Colonic mucosa (tissue), 4 donors: ENCODE data around the gene EP400. TPM values are rescaled to one million over a fixed set of nuclear protein-coding genes. Genes with fewer than 3 reads are reported as not detected.

Experiments used
- DNase-seq: peaks from one replicate; pipeline ENCODE4 v3.0.0-alpha.2; 2020
- H3K27ac ChIP-seq: fragments of 200-600 bp; one replicate; pipeline ENCODE4 v1.8.0; 2021
- H3K27me3 ChIP-seq: fragments of 200-600 bp; one replicate; pipeline ENCODE4 v1.8.0; 2021
- H3K36me3 ChIP-seq: fragments of 200-600 bp; one replicate; pipeline ENCODE4 v1.8.0; 2021
- H3K4me1 ChIP-seq: fragments of 200-600 bp; one replicate; pipeline ENCODE4 v1.8.0; 2021; ENCODE audit warnings: mild to moderate bottlenecking
- H3K4me3 ChIP-seq: fragments of 200-600 bp; one replicate; pipeline ENCODE4 v1.8.0; 2021
- H3K9ac ChIP-seq, 2 donors: one replicate each; pipeline ENCODE4 v1.7.0; 2013; ENCODE audit warnings: control low read depth in 2 of 2, low read depth in 2 of 2, low read length in 2 of 2
- H3K9me3 ChIP-seq: fragments of 200-600 bp; one replicate; pipeline ENCODE4 v1.8.0; 2021
- intact Hi-C: fragments of 100-400 bp; cut with DNase I; formaldehyde crosslinking; loops from one replicate; pipeline ENCODE4 v1.14.1; 2022
- total RNA-seq, 2 donors: library from RNA; stranded (reverse); fragmentation: NEBNext Ultra II Directional in 1 of 2; extraction: Animal tissue kit (Norgen Biotek cat#: 25700) in 1 of 2; gene quantifications; one replicate each; pipeline ENCODE4 v1.2.1, GENCODE V29; 2021
- TF ChIP-seq, protein P1 (sequence below): fragments of 200-600 bp; IDR thresholded peaks from one replicate; pipeline ENCODE4 v1.8.0; 2022; ENCODE audit warnings: antibody characterized with exemption, mild to moderate bottlenecking
- donor health status: healthy.
- donor health status: DM: no; HTN: no; CAD: no.
- donor health status: DM: no; HTN: no; CAD: no.

The EP400 gene
- total RNA-seq, 2 donors from 2014 or later, result 23.3 to 39.0 TPM

DNA sequence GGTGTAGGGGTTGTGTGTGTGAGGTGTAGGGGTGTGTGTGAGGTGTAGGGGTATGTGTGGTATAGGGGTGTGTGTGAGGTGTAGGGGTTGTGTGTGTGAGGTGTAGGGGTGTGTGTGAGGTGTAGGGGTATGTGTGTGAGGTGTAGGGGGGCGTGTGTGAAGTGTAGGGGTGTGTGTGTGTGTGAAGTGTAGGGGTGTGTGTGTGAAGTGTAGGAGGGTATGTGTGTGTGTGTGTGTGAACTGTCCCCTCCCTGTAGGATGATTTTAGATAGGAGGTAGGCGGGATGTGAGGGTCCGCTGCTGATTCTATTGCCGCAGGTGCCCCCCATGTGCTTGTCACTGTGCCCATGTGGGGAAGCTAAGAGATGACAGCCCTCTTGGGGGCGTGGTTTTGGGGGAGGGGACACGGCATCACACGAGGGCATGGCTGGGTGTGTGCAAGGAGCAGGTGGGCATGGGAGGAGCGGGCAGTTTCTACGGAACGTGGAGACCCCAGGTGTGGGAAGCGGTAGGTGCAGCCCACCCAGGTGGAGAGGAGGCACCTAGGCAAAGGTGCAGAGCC is 105.9 kb downstream of the EP400 start:
- Histone ChIP-seq H3K27me3 (no peaks in the 10 kb centered on the region), H3K4me3 (no peak overlapping the region), H3K4me1 (no peaks in the 10 kb centered on the region), H3K36me3 (peaks cover 4% of the 10 kb centered on the region), H3K9ac (no peak overlapping the region), H3K27ac (no peak overlapping the region), H3K9me3 (no peaks in the 10 kb centered on the region)
- DNase-seq, result no peak
- intact Hi-C loops, result no loop called here
- TF ChIP-seq, protein P1, sequence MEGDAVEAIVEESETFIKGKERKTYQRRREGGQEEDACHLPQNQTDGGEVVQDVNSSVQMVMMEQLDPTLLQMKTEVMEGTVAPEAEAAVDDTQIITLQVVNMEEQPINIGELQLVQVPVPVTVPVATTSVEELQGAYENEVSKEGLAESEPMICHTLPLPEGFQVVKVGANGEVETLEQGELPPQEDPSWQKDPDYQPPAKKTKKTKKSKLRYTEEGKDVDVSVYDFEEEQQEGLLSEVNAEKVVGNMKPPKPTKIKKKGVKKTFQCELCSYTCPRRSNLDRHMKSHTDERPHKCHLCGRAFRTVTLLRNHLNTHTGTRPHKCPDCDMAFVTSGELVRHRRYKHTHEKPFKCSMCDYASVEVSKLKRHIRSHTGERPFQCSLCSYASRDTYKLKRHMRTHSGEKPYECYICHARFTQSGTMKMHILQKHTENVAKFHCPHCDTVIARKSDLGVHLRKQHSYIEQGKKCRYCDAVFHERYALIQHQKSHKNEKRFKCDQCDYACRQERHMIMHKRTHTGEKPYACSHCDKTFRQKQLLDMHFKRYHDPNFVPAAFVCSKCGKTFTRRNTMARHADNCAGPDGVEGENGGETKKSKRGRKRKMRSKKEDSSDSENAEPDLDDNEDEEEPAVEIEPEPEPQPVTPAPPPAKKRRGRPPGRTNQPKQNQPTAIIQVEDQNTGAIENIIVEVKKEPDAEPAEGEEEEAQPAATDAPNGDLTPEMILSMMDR, result no peak

- DNase-seq, result no peak
- Histone ChIP-seq H3K36me3 (peaks cover 4% of the 10 kb centered on the region), H3K4me3 (no peak overlapping the region), H3K27ac (no peak overlapping the region), H3K27me3 (no peaks in the 10 kb centered on the region), H3K9ac (no peak overlapping the region), H3K4me1 (no peaks in the 10 kb centered on the region), H3K9me3 (no peaks in the 10 kb centered on the region)
- intact Hi-C loops, result no loop called here
- TF ChIP-seq, protein P1, result no peak
These were observed 106.6 kb downstream of the EP400 start for GRCh38 chr12:132056320-132056719.

DNA sequence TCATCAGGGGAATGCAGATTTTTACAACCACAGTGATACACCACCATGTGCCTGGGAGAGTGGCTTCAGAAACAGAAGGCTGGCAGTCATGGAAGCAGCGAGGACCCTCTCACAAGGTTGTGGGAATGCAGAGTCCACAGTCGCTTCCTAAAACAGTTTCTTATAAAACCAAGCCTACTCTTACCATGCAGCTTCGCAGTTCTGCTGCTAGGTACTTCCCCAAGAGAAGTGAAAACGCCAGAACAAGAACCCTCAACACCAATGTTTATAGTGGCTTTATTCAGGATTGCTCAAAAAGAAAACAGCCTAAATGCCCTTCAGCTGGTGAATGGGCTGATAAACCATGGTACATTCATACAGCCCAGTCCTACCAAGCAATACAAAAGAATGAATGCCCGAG is 107.2 kb downstream of the EP400 start:
- Histone ChIP-seq H3K9me3 (no peaks in the 10 kb centered on the region), H3K27ac (no peak overlapping the region), H3K9ac (no peak overlapping the region), H3K27me3 (no peaks in the 10 kb centered on the region), H3K4me3 (no peak overlapping the region), H3K4me1 (no peaks in the 10 kb centered on the region), H3K36me3 (peaks cover 4% of the 10 kb centered on the region)
- intact Hi-C loops, result no loop called here
- DNase-seq, result no peak
- TF ChIP-seq, protein P1, result no peak

GRCh38 chr12:132057691-132058090 is 107.9 kb downstream of the EP400 start:
- H3K4me1 ChIP-seq, result no peaks in the 10 kb centered on the region
- TF ChIP-seq, protein P1, result no peak
- intact Hi-C loops, result no loop called here
- no peaks in the 10 kb centered on the region for H3K9me3 ChIP-seq
- no peak overlapping the region for H3K27ac ChIP-seq
- no peak for DNase-seq
- no peak overlapping the region for H3K9ac ChIP-seq
- no peaks in the 10 kb centered on the region for H3K27me3 ChIP-seq
- no peak overlapping the region for H3K4me3 ChIP-seq
- H3K36me3 ChIP-seq, result no peaks in the 10 kb centered on the region

GRCh38 chr12:132061197-132061596 is 111.5 kb downstream of the EP400 start:
- no peaks in the 10 kb centered on the region for H3K27me3 ChIP-seq
- no peak for DNase-seq
- H3K27ac ChIP-seq, result no peak overlapping the region
- H3K36me3 ChIP-seq, result no peaks in the 10 kb centered on the region
- H3K4me1 ChIP-seq, result no peaks in the 10 kb centered on the region
- no peak overlapping the region for H3K4me3 ChIP-seq
- intact Hi-C loops, result no loop called here
- TF ChIP-seq, protein P1, result no peak
- H3K9ac ChIP-seq, result no peak overlapping the region
- no peaks in the 10 kb centered on the region for H3K9me3 ChIP-seq
